Measurements from ENCODE around the gene PTPRC.

PTPRC gene

GRCh38 chr1:198620951-198621824 lies 17.7 kb upstream of the PTPRC start:
- no peak for TF ChIP-seq FOXP2 (optimal IDR thresholded peaks at IDR 0.05; ENCODE audit: borderline replicate concordance, extremely low read depth, extremely low read length, insufficient read depth)
- TF ChIP-seq TAF1 (IDR thresholded peaks at IDR 0.05; ENCODE audit: borderline replicate concordance, insufficient read depth, low read length) = no peak

GRCh38 chr1:198622001-198622400 lies 16.8 kb upstream of the PTPRC start:
- TF ChIP-seq FOXP2 (optimal IDR thresholded peaks at IDR 0.05; ENCODE audit: borderline replicate concordance, extremely low read depth, extremely low read length, insufficient read depth) (no peak), TAF1 (IDR thresholded peaks at IDR 0.05; ENCODE audit: borderline replicate concordance, insufficient read depth, low read length) (no peak), REST (IDR thresholded peaks at IDR 0.05; ENCODE audit: insufficient read depth in 1 of 2, low read depth in 2 of 2, low read length in 2 of 2) (no peak), SIN3A (IDR thresholded peaks at IDR 0.05; ENCODE audit: borderline replicate concordance, insufficient read depth, low read length) (no peak), POLR2AphosphoS5 (IDR thresholded peaks at IDR 0.05; ENCODE audit: low read depth, low read length) (no peak)

GRCh38 chr1:198623752-198624647 lies 14.8 kb upstream of the PTPRC start:
- TF ChIP-seq TAF1 (IDR thresholded peaks at IDR 0.05; ENCODE audit: borderline replicate concordance, insufficient read depth, low read length) (no peak), SIN3A (IDR thresholded peaks at IDR 0.05; ENCODE audit: borderline replicate concordance, insufficient read depth, low read length) (no peak), REST (IDR thresholded peaks at IDR 0.05; ENCODE audit: insufficient read depth in 1 of 2, low read depth in 2 of 2, low read length in 2 of 2) (no peak), POLR2AphosphoS5 (IDR thresholded peaks at IDR 0.05; ENCODE audit: low read depth, low read length) (no peak), FOXP2 (optimal IDR thresholded peaks at IDR 0.05; ENCODE audit: borderline replicate concordance, extremely low read depth, extremely low read length, insufficient read depth) (no peak)

- TF ChIP-seq TAF1 (IDR thresholded peaks at IDR 0.05; ENCODE audit: borderline replicate concordance, insufficient read depth, low read length) = no peak
- TF ChIP-seq POLR2AphosphoS5 (IDR thresholded peaks at IDR 0.05; ENCODE audit: low read depth, low read length) = no peak
- no peak for TF ChIP-seq FOXP2 (optimal IDR thresholded peaks at IDR 0.05; ENCODE audit: borderline replicate concordance, extremely low read depth, extremely low read length, insufficient read depth)
- no peak for TF ChIP-seq REST (IDR thresholded peaks at IDR 0.05; ENCODE audit: insufficient read depth in 1 of 2, low read depth in 2 of 2, low read length in 2 of 2)
- TF ChIP-seq SIN3A (IDR thresholded peaks at IDR 0.05; ENCODE audit: borderline replicate concordance, insufficient read depth, low read length) = no peak
Measured at GRCh38 chr1:198624648-198624980, 14.2 kb upstream of the PTPRC start.

GRCh38 chr1:198627436-198628066 lies 11.3 kb upstream of the PTPRC start:
- TF ChIP-seq TAF1 (IDR thresholded peaks at IDR 0.05; ENCODE audit: borderline replicate concordance, insufficient read depth, low read length) = no peak
- TF ChIP-seq SIN3A (IDR thresholded peaks at IDR 0.05; ENCODE audit: borderline replicate concordance, insufficient read depth, low read length) = no peak
- TF ChIP-seq FOXP2 (optimal IDR thresholded peaks at IDR 0.05; ENCODE audit: borderline replicate concordance, extremely low read depth, extremely low read length, insufficient read depth) = no peak
- no peak for TF ChIP-seq REST (IDR thresholded peaks at IDR 0.05; ENCODE audit: insufficient read depth in 1 of 2, low read depth in 2 of 2, low read length in 2 of 2)

Data from PFSK-1 (cell line).